GM15510 (cell line): ENCODE measurements around the gene OR1F1.

Experiments used
- POLR2A ChIP-seq: IDR thresholded peaks from 3 replicates; pipeline ENCODE4 v1.6.1; 2011; ENCODE audit warnings: borderline replicate concordance; ENCODE audit not compliant: insufficient read length; ENCODE audit errors: extremely low read depth

Gene OR1F1

DNA sequence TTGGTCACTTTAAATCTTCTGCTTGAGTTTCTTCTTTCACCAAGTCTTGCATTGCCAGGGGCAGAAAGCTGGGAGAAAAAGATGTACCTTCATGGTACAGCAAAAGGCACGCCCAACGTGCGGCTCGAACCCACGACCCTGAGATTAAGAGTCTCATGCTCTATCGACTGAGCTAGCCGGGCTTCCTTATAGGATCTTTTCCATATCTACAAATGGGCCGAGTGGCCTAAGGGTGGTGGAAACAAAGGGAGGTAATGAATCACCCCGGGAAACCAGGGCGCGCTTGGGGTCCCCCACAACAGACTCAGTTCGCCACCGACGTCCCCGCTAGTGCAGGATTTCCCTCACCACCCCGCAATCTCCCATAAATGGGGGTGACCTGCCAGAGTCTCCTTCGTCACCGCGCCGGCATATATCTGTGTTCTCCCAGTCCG, 7.5 kb upstream of the OR1F1 start:
- TF ChIP-seq POLR2A = no peak

DNA sequence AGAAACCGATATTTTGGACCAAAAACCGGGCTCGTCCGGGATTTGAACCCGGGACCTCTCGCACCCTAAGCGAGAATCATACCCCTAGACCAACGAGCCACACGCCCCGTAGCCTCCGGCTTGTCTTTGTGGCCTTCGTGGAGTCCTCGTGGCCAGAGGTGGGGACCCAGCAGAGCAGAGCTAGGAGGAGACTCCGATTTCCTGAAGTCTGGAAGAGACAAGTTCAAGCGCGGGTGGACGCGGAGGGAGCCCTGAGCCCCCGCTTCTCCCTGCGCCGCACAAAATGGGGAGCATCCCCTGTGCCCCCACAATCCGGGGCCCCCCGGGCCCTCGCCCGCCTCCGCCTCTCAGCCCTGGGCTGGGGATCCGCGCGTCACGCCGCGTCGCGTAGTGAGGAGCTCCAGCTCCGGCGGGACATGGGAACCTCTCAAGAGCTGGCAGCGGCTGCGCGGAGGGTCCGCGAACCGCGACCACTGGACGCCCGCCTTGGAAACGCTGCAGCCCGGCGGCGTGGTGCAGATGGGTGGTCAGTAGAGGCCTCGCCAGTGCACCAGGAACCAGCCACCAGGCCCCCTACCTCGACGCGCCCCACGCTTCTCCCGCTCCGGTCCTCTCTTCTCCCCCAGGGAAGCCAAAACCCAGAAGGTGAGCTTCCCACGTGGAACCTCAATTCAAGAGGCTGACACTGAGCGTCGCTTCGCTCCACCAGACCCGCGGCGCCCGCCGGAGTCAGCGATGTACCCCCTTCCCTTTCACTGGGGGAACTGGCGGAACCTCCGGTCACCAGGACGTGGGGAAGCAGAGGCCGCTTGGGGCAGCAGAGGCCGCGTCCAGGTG, 5.2 kb upstream of the OR1F1 start:
- no peak for TF ChIP-seq POLR2A

DNA sequence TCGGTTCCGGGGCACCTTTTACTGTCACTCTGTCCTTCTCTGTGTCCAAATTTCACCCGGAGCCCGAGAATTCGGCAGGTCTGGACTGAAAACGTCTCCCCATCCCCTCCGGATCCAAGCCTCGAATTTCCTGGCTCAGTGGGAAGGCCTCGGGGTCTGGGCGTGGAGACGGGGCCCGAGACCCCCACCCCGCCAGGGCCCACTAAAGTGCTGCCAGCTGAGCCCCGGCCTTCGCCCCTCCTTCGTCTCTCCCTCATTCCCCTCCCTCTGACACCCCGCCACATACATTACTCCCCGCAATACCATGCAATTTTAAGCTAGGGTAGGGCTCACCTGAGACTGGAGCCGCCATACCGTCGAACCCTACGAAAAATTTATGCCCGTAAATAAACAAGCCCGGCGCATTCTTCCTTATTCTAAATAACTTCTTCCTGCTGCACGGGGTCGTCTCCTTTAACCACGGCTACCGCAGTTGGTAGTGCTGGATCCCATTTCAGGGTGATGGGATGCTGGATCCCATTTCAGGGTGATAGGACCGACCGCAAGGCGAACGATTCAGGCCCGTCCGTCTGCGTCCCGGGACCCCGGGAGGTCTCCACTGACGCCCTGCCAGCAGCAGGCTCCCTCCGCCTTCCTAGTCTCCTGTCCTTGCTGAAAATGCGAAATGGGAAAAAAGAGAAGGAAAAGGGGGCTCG, 4.4 kb upstream of the OR1F1 start:
- no peak for TF ChIP-seq POLR2A

DNA sequence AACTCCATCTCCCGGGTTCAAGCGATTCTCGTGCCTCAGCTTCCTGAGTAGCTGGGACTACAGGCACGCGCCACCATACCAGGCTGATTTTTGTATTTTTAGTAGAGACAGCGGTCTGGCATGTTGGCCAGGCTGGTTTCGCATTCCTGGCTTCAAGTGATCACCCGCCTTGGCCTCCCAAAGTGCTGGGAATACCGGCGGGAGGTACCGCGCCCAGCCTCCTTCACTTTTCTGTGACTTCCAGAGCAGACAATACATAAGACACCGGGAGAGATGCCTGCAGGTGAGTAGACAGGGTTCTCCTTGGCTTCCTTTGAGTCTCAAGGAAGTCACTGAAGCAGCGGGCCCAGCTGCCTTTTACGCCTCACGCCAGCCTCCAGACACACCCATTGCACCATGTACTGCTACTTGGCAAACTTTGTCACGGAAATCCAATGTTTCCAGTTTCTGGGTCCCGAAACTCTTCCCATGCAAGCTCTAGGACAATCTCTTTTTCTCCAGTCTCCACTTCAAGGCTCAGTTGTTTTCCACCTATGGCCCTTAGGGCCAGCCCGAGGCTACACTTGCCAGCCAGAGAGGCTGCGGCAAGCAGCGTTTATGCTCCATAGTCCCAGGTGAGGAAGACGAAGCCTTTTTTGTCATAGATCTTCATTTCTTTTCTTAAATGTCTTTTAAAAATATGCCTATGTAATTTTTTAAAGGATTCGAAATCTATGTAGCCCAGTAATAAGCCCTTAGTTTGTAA, 886 bp upstream of the OR1F1 start:
- TF ChIP-seq POLR2A = no peak

DNA sequence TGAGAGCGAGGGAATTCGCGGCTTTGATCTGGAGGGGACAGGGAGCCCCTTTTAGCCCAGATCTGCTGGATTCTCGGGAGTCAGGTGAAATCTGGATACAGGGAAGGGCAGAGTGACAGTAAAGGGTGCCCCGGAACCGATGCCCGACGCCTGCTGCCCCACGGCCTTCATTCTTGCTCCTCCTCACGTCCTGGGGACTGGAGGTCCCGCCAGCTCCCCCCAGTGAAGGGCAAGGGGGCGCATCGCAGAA, 596 bp downstream of the OR1F1 start:
- TF ChIP-seq POLR2A = no peak

DNA sequence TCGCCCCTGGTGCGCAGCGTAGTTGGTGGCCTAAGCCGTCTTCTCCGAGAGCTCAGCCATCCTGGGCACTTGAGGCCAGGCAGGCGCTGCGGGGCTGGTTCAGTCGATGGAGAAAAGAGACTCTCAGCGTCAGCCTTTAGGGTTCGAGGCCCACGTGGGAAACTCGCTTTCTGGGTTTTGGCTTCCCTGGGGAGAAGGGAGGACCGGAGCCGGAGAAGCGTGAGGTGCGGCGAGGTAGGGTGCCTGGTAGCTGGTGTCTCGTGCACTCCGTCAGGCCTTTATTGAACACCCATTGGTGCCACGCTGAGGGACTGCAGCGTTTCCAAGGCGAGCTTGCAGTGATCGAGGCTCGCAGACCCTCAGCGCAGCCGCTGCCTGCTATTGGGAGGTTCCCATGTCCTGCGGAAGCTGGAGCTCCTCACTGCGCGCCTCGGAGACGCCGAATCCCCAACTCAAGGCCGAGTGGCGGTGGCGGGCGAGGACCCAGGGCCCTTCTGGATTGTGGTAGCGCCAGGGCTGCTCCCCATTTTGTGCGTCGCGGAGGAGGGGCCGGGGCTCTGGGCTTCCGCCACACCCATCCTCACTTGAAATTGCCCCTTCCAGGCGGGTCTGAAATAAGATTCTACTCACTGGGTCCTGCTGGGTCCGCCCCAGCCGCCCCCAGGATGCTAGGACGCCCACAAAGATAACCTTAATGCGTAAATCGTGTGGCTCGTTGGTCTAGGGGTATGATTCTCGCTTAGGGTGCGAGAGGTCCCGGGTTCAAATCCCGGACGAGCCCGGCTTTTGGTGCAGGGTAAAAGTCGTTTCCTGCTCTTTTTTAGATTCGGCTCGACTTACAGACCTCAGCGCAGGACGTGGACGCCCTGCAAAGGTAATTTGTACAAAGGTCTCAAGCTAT, 1.2 kb downstream of the OR1F1 start:
- no peak for TF ChIP-seq POLR2A

DNA sequence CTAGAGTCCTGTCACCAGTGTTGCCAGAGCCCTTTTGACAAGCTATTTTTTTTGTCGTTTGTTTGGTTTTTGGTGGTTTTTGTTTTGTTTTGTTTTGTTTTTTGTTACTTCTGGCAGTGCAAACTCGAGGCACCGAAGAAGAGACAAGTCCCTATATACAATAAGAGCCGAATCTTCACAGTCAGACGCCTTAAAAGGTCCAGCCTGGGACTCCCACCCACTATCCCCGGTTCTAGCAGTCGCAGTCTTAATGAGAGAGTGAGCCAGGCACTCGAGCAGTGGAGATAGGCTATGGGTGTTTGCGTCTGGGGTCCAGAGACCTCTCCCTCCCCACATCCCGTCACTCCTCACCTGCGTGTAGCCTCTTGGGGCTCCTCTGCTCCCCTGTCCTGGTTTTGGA, 1.9 kb downstream of the OR1F1 start:
- TF ChIP-seq POLR2A = no peak

DNA sequence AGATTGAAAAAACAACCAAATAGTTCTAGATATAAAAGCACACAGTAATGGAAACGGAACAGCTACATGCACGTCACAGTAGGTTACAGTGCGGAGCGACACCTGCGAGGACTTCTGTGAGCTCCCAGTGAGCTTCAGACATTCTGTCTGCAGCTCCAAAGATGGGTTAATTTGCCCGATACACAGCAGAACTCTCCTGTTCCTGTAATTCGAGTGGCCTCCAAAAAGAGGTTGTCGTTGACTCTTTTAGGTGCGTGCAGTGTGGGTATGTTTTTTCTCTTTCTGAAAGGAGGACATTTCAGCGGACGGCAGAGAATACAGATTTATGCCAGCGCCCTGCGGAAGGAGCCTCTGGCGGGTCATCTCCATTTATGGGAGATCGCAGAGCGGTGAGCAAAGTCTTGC, 2.9 kb downstream of the OR1F1 start:
- TF ChIP-seq POLR2A = no peak

DNA sequence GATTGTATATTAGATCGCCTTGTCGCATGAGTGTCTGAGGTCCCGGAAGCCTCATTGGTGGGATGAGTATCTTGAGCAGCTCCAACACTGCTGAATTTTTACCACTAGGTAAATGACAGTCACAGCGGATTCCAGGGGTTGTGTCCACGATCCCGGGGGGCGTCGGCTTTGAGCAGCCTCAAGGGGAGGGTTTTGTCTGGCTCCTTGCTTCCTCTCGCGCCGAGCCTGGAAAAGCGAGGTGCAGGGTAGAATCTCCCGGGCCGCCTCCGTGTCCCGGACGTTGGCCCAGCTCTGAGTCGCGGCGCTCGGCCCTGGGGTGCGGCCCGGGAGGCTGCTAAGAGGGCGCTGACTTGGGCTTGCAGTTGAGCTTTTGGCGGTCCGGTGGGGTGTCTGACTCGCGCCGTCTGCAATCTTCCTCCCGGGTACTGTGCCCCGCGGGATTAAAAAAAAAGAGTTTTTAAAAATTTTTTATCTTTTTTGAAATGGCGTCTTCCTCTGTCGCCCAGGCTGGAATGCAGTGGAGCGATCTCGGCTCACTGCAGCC, 4.5 kb downstream of the OR1F1 start:
- no peak for TF ChIP-seq POLR2A

DNA sequence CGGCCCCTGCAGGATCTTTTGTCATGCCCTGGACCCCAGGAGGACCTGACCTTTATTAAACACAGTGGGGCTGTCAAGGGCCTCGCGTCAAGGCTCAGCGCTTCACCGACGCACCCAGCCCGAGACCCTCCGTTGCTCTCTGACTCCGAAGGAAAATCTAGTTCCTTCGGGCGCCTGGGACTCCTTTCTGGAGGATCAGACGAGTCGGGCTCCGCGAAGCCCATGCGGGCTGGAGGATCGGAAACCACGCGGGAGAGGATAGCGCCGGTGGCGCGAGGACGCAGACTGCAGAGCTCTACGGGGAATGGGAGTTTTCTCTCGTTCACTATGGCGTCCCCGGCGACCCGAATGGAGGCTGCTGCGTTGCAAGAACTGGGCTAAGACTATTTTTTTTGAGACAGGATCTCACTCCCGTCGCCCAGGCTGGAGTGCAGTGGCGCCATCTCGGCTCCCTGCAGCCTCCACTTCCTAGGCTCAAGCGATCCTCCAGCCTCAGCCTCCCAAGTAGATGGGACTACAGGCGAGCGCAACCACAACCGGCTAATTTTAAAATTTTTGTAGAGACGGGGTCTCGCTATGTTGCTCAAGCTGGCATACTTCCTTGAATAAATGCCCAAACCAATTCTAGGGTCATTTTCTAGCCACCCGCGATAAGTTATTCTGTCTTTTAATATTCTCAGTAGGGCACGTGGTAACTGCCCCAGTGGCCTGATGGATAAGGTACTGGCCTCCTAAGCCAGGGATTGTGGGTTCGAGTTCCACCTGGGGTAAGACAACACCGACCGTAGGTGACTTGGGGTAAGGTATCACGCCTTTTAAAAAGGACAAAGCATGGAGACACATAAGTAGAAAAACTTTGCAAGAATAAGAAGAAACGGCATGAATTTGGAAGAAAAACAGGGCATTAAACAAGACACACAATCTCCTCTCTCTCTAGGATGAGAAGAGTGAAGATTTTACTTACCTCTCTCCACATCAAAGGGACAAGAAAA, 5.5 kb downstream of the OR1F1 start:
- TF ChIP-seq POLR2A = no peak

DNA sequence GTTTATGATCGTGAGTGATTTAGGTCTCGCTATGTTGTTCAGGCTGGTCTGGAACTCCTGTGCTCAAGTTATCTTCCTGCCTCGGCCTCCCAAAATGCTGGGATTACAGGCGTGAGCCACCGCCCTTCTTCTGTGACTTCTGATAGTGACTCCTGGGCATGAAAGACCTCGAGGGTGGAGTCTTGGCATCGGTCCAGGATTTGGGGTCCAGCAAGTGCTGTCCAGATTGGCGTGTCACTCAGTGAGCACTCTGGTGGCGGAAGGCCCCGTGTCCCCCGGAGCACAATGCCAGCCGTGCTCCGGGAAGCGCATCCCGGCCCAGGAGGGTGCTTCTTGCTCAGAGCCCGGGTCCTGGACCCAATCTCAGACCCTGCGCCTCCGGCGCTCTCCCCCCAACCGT, 6.8 kb downstream of the OR1F1 start:
- no peak for TF ChIP-seq POLR2A

DNA sequence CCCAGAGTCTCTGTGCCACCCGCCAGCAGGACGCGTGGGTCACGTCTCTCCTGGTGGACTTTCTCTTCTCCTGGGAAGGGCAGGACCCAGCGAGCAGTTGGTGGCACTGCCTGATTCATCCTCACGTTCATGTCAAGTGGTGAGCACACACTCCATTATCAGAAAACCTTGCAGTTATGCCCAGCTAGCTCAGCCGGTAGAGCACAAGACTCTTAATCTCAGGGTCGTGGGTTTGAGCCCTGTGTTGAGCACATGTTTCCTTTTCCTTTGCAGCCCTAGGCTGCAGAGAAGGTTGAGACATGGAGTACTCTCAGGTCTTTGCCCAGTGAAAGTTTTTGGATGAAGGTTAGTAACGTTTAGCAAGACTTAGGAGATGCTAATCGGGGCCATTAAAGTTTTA, 8.0 kb downstream of the OR1F1 start:
- TF ChIP-seq POLR2A = no peak

DNA sequence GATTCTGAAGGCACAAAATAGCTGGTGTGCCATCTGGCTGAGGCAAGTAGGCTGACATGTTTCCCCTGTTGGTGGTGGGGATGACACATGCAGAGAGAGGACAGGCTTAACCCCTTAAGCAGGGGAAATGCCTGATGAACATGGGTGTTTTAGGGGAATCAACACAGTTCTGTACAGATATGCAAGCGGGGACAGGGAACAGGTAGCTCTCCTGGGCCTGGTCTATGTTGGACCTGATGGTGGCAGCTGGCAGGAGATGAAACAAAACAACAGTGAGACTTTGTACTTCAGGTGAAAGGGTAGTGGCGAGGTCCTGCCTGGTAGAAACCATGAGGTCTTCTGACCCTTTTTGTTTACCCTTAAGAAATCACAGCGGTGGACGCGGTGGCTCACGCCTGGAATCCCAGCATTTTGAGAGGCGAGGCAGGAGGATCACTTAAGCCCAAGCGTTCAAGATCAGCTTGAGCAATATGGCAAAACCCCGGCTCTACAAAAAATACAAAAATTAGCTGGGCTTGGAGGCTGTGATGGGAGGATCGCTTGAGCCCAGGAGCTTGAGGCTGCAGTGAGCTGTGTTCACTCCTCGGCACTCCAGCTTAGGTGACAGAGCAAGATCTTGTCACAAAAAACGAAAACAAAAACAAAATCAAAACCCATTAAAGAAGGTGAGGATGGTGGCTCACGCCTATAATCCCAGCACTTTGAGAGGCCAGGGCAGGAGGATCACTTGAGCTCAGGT, 10.5 kb downstream of the OR1F1 start:
- no peak for TF ChIP-seq POLR2A

DNA sequence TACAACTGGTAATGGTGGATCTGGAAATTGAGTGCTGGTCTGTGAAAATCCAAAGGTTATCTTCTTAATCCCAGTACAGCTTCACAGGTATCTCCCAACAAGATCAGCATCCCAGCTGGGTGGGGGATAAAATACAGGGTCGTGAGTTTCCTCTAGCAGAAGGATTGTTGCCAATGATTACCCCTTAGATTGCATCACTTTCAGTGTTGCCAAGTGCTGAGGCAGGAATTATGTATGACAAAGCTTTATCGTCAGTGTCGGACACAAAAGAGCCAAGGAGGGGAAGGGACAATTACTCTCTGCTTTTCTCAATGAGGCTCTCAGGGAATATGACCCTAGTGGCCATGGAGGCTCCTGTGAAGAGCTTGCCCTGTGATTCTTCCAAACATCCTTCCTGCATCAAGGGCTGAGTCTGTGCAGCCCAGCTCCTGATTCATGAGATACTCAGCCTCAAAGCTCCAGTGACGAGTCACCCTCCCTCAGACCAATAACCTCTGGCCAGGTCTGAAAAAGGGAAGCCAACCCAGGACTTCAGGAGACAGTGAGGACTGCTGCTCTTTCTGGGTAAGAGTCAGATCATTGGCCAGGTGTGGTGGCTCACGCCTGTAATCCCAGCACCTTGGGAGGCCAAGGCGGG, 15.0 kb downstream of the OR1F1 start:
- TF ChIP-seq POLR2A = no peak
